ENCODE results near the gene JOSD2.

Gene JOSD2

DNA sequence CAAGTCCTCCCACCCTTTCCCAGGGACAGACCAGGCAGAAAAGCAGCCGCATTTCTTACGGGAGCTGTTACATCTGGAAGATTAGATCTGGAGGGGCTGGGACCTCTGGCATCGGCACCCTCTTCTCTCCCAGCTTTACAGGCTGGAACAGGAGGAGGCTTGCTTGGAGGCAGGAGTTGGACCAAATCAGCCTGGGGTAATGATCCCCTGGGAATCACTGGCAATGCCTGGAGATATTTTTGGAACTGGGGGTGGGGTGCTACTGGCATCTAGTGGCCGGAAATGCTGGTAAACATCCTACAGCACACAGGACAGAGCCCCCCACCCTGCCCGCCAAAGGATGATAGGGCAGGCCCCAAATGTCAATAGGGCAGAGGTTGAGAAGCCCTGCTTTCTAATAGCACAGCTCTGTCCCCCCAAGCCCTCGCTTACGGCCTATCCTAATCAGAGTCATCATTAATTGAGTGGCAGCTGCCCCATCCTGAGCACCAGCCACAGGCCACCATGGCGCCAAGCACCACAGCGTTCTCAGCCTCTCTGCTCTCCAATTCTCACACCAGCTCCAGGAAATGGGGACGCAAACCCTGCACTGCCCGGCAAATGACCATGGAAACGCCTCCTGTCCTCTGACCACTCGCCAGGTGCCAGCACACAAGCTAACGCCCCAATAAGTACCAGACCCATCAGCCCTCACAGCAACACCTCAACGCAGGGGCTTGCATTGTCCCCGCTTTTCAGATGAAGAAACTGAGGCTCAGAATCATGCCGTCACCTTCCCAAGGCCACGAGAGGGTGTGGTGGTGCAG, 36.6 kb upstream of the JOSD2 start:
- FAIRE-seq (no peak), DNase-seq (ENCODE audit: insufficient read length, low spot score) (no peak)
- TF ChIP-seq, protein P1, sequence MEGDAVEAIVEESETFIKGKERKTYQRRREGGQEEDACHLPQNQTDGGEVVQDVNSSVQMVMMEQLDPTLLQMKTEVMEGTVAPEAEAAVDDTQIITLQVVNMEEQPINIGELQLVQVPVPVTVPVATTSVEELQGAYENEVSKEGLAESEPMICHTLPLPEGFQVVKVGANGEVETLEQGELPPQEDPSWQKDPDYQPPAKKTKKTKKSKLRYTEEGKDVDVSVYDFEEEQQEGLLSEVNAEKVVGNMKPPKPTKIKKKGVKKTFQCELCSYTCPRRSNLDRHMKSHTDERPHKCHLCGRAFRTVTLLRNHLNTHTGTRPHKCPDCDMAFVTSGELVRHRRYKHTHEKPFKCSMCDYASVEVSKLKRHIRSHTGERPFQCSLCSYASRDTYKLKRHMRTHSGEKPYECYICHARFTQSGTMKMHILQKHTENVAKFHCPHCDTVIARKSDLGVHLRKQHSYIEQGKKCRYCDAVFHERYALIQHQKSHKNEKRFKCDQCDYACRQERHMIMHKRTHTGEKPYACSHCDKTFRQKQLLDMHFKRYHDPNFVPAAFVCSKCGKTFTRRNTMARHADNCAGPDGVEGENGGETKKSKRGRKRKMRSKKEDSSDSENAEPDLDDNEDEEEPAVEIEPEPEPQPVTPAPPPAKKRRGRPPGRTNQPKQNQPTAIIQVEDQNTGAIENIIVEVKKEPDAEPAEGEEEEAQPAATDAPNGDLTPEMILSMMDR (IDR thresholded peaks at IDR 0.05; ENCODE audit: insufficient read depth, missing control alignments): peak; percentile 8

DNA sequence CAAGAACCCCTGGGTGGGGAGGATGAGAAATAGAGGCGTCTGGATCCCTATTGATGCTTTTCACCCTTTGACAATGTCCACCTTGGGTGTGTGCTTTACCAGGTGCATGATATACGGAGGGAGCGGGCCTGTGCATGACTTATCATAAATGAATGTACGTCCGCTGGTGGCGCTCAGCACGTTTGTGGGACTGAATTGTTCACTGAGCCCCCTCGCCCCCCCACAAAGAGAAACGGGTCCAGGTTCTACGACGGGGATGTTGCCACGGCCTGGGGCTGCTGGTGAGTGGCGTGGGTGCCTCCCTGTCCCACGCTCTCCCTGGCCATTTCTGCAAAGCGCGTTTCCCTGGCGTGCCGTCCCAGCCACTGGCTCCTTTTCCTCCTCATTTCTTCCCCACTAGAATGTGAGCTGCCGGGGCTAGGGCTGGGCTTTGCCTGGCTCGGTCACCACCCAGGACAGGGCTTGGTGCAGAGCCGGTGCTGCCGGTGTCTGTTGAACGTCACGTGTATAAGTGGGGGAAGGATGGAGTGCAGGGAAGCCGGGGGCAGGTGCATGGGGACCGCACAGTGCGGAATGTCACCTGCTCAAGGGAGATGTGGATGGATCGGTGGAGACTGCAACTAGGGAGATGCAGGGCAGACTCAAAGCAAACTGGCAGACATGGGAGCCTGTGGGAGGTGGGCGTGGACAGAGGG, 35.7 kb upstream of the JOSD2 start:
- no peak for FAIRE-seq
- no peak for DNase-seq (ENCODE audit: insufficient read length, low spot score)
- TF ChIP-seq, protein P1 (IDR thresholded peaks at IDR 0.05; ENCODE audit: insufficient read depth, missing control alignments): no peak

DNA sequence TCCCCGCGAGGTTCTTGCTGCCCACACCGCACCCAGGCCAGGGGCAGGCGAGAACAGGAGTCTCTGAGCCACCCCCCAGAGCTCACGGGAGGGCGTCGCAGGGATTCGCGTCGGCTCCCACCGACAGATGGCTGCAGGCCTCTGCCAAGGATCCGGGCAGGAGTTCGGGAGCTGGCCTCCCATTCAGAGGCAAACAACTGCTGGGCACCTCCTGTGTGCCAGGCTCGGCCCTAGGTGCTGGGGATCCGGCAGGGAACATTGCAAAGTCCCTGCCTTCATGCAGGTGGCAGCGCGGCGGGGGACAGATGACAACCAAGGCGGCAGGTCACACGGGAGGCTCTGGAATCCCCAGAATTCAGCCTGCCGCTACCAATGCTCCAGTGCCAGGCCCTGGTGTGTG, 32.0 kb upstream of the JOSD2 start:
- no peak for FAIRE-seq
- TF ChIP-seq, protein P1 (IDR thresholded peaks at IDR 0.05; ENCODE audit: insufficient read depth, missing control alignments): no peak
- DNase-seq (ENCODE audit: insufficient read length, low spot score): no peak

DNA sequence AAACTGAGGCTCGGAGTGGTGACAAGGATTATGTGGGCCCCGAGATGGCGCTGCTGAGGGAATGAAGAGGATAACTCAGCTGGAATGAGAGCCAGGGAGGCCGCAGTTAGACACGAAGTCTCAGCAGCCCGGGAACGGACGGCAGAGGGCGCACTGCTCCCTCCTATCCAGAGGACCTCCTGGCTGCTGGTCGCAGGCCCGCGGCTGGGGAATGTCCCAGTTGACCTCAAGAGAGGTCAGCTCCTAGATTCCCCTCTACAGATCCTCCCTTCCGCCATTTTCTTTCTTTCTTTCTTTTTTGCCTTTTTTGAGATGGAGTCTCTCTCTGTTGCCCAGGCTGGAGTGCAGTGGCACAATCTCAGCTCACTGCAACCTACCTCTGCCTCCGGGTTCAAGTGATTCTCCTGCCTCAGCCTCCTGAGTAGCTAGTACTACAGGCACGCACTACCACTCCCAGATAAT, 26.8 kb upstream of the JOSD2 start:
- no peak for FAIRE-seq
- TF ChIP-seq, protein P1 (IDR thresholded peaks at IDR 0.05; ENCODE audit: insufficient read depth, missing control alignments): peak; percentile 64
- DNase-seq (ENCODE audit: insufficient read length, low spot score): peak; percentile 75

DNA sequence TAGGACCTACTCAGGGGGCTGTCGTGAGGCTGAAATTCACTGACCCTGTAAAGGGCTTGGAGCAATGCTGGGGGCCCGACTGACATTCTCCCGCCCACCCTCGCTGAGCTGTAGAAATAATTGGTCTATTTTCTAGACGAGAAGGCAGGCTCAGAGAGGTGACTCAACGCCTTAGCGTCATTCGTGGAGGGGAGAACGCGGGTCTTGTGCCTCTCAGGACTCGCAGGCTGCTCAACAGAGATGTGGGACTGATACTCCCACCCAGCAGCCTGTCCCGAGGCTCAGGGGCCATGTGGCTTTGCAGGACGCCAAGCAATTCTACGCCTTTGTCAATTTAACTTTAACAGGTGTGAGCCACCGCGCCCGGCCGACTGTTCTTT, 26.3 kb upstream of the JOSD2 start:
- no peak for FAIRE-seq
- TF ChIP-seq, protein P1 (IDR thresholded peaks at IDR 0.05; ENCODE audit: insufficient read depth, missing control alignments): no peak
- DNase-seq (ENCODE audit: insufficient read length, low spot score): no peak

DNA sequence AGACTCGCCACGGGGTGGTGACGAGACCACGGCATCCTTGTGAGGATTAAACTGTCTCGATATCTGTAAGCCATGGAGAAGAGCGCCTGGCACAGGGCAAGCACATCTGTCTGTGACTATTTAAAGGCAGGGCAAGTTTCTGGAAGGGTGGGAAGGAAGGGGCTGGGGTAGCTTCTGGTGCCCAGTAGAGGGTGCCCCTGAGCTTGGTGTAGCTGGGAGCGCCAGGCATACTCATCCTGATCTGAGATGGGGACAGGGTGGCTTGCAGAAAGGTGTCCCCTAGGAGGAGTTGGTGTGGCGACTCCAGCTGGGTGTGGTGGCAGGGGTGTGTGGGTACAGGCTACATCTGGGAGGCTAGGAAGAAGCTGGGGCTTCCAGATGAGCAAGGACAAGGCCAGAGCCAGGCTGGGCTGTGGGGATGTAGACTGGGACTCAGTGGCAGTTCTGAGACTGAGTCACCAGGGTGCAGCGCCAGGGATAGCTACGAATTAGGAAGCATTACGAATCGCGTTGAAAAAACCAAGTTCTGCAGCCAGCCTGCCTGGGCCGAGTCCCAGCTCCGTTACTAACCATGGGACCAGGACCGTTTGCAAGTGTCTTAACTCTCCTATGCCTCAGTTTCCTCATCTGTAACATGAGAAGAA, 25.8 kb upstream of the JOSD2 start:
- DNase-seq (ENCODE audit: insufficient read length, low spot score) (no peak), FAIRE-seq (no peak)
- TF ChIP-seq, protein P1 (IDR thresholded peaks at IDR 0.05; ENCODE audit: insufficient read depth, missing control alignments): no peak

All from D721Med (cell line).